Immature natural killer cell (primary cell): ENCODE data around the gene DDX52. TPM values are rescaled to one million over a fixed set of nuclear protein-coding genes. Genes with fewer than 3 reads are reported as not detected.
A peak's percentile ranks its signal among the peaks of the same experiment; 100 is the strongest.

ENCODE experiments used
- DNase-seq, 3 donors: peaks; one replicate each; pipeline ENCODE4 v3.0.0; 2022; ENCODE audit warnings: mixed read lengths in 1 of 3
- H3K27ac Mint-ChIP-seq, 6 donors: one replicate each; pipeline ENCODE4 v1.8.0; 2020; ENCODE audit warnings: mixed read lengths in 6 of 6, mild to moderate bottlenecking in 5 of 6, inconsistent platforms in 4 of 6, moderate library complexity in 3 of 6
- H3K27me3 Mint-ChIP-seq, 3 donors: one replicate each; pipeline ENCODE4 v1.8.0; 2020 to 2021; ENCODE audit warnings: low read depth in 3 of 3, mild to moderate bottlenecking in 3 of 3, mixed read lengths in 3 of 3, moderate library complexity in 3 of 3, inconsistent platforms in 1 of 3
- H3K36me3 Mint-ChIP-seq, 3 donors: one replicate each; pipeline ENCODE4 v1.8.0; 2020; ENCODE audit warnings: mixed read lengths in 3 of 3, inconsistent platforms in 2 of 3, mild to moderate bottlenecking in 2 of 3
- H3K4me1 Mint-ChIP-seq, 2 donors: one replicate each; pipeline ENCODE4 v1.8.0; 2020; ENCODE audit warnings: inconsistent platforms in 2 of 2, mild to moderate bottlenecking in 2 of 2, mixed read lengths in 2 of 2, moderate library complexity in 1 of 2
- H3K4me3 Mint-ChIP-seq, 5 donors: one replicate each; pipeline ENCODE4 v1.8.0; 2020; ENCODE audit warnings: mild to moderate bottlenecking in 5 of 5, mixed read lengths in 5 of 5, inconsistent platforms in 3 of 5, moderate library complexity in 3 of 5
- H3K9me3 Mint-ChIP-seq, 6 donors: one replicate each; pipeline ENCODE4 v1.8.0; 2020; ENCODE audit warnings: mild to moderate bottlenecking in 6 of 6, mixed read lengths in 6 of 6, inconsistent platforms in 4 of 6, moderate library complexity in 3 of 6
- polyA plus RNA-seq, 3 donors: library from polyadenylated mRNA; unstranded; fragments of 300-500 nt; fragmentation: Illumina TruSeq; gene quantifications; one replicate each; pipeline ENCODE4 v1.2.3, GENCODE V29; 2021

Gene DDX52
- polyA plus RNA-seq, 3 donors from 2014 or later = 7.9 to 19.3 (median 9.3) TPM

GRCh38 chr17:37598145-37598544 is 45.1 kb downstream of the DDX52 start:
- Mint-ChIP-seq H3K27ac (peak overlapping the region in 5 of 6 donors; percentile 14 to 67 (median 55)), H3K36me3 (peaks cover 14 to 38% (median 22%) of the 10 kb centered on the region in 3 donors), H3K9me3 (no peaks in the 10 kb centered on the region), H3K27me3 (no peaks in the 10 kb centered on the region), H3K4me3 (no peak overlapping the region), H3K4me1 (peaks cover 36 to 69% of the 10 kb centered on the region in 2 donors)
- no peak for DNase-seq

GRCh38 chr17:37592291-37592690 is 51.0 kb downstream of the DDX52 start:
- Mint-ChIP-seq H3K27me3 (no peaks in the 10 kb centered on the region), H3K9me3 (no peaks in the 10 kb centered on the region), H3K36me3 (peaks cover 7 to 26% (median 12%) of the 10 kb centered on the region in 3 donors), H3K4me3 (no peak overlapping the region), H3K4me1 (peaks cover 55 to 78% of the 10 kb centered on the region in 2 donors), H3K27ac (peak overlapping the region in 5 of 6 donors; percentile 13 to 48 (median 24))
- no peak for DNase-seq

DNA sequence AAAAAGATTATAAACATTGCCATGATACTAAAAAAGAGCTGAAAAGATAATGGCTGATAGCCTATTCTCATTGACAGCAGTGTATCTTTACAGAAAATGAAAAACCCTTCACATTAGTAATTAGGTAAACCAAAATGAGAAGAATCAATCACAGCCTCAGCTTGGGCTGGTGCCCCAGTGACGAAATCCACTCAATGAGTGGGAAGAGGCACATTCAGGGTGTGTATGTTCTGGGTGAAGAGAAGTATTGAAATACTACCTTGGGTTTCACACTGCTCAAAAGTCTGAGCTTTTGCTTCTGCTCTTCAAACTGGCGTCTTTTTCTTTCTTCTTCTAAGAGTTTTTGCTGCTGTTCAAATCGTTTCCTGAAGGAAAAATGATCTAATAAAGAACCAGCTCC is 58.2 kb downstream of the DDX52 start:
- no peak for DNase-seq
- Mint-ChIP-seq H3K9me3 (no peaks in the 10 kb centered on the region), H3K4me3 (no peak overlapping the region), H3K36me3 (peaks cover 0 to 37% (median 9%) of the 10 kb centered on the region in 3 donors), H3K27me3 (no peaks in the 10 kb centered on the region), H3K4me1 (peaks cover 22 to 46% of the 10 kb centered on the region in 2 donors), H3K27ac (peak overlapping the region in 1 of 6 donors; percentile 29)

GRCh38 chr17:37576281-37576680 is 67.0 kb downstream of the DDX52 start:
- DNase-seq = no peak
- Mint-ChIP-seq H3K27me3 (peaks cover 0 to 2% (median 0%) of the 10 kb centered on the region in 3 donors), H3K4me1 (peaks cover 8 to 36% of the 10 kb centered on the region in 2 donors), H3K36me3 (peaks cover 22 to 47% (median 36%) of the 10 kb centered on the region in 3 donors), H3K4me3 (no peak overlapping the region), H3K9me3 (no peaks in the 10 kb centered on the region), H3K27ac (no peak overlapping the region)

GRCh38 chr17:37574427-37574826 is 68.8 kb downstream of the DDX52 start:
- DNase-seq = no peak
- Mint-ChIP-seq H3K4me3 (no peak overlapping the region), H3K9me3 (no peaks in the 10 kb centered on the region), H3K27me3 (peaks cover 0 to 2% (median 0%) of the 10 kb centered on the region in 3 donors), H3K36me3 (peaks cover 27 to 41% (median 31%) of the 10 kb centered on the region in 3 donors), H3K4me1 (peaks cover 8 to 31% of the 10 kb centered on the region in 2 donors), H3K27ac (peak overlapping the region in 3 of 6 donors; percentile 11 to 33 (median 29))

- DNase-seq = no peak
- Mint-ChIP-seq H3K4me3 (no peak overlapping the region), H3K36me3 (peaks cover 34 to 54% (median 41%) of the 10 kb centered on the region in 3 donors), H3K4me1 (peaks cover 5 to 29% of the 10 kb centered on the region in 2 donors), H3K27me3 (peaks cover 0 to 2% (median 0%) of the 10 kb centered on the region in 3 donors), H3K9me3 (no peaks in the 10 kb centered on the region), H3K27ac (peak overlapping the region in 1 of 6 donors; percentile 53)
These were observed 71.6 kb downstream of the DDX52 start for GRCh38 chr17:37571674-37572073.

GRCh38 chr17:37570527-37571093 is 72.6 kb downstream of the DDX52 start:
- H3K27me3 Mint-ChIP-seq = peaks cover 0 to 2% (median 0%) of the 10 kb centered on the region in 3 donors
- no peaks in the 10 kb centered on the region for H3K9me3 Mint-ChIP-seq
- H3K4me1 Mint-ChIP-seq = peaks cover 5 to 30% of the 10 kb centered on the region in 2 donors
- H3K36me3 Mint-ChIP-seq = peaks cover 35 to 53% (median 43%) of the 10 kb centered on the region in 3 donors
- no peak overlapping the region for H3K27ac Mint-ChIP-seq
- H3K4me3 Mint-ChIP-seq = no peak overlapping the region
- peak in 1 of 3 donors; percentile 2 for DNase-seq

DNA sequence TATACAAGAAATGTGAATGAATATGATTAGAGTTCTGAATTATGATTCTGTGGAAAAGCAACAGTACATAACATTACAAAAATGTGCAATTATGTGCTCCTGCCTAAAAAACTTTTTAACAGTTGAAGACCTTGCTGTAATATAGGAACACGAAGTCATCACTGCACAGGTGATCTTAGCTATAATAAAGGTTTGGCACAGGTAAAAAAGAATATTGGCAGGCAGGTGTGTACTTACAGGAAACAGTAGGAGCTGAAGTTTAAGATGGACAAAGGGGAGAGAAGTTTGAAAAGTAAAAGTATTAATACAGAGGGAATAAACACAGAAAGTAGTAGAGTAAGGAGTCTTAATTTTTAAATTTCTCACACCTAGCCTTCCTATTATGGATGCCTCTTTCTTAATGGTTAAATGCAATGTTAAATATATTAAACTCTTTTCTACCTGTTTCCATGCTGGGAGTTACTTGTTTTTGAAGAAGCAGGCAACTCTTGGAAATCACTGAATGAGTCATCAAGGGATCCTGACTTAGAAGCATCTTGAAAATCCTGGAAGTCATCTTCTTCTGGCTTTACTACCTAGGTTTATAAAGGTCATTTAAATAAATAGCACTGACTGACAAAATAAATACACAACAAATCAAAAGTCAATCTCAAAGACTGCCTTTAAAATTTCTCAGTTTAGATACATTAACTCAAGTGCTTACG is 74.7 kb downstream of the DDX52 start:
- Mint-ChIP-seq H3K4me3 (no peak overlapping the region), H3K36me3 (peaks cover 27 to 52% (median 36%) of the 10 kb centered on the region in 3 donors), H3K4me1 (peaks cover 3 to 24% of the 10 kb centered on the region in 2 donors), H3K9me3 (no peaks in the 10 kb centered on the region), H3K27ac (peak overlapping the region in 2 of 6 donors; percentile 16 to 83), H3K27me3 (peaks cover 0 to 2% (median 0%) of the 10 kb centered on the region in 3 donors)
- DNase-seq = no peak

- H3K4me3 Mint-ChIP-seq = no peak overlapping the region
- no peak for DNase-seq
- H3K27me3 Mint-ChIP-seq = no peaks in the 10 kb centered on the region
- no peak overlapping the region for H3K27ac Mint-ChIP-seq
- H3K9me3 Mint-ChIP-seq = no peaks in the 10 kb centered on the region
- H3K36me3 Mint-ChIP-seq = peaks cover 27 to 47% (median 32%) of the 10 kb centered on the region in 3 donors
- H3K4me1 Mint-ChIP-seq = peaks cover 3 to 20% of the 10 kb centered on the region in 2 donors
These were observed 75.7 kb downstream of the DDX52 start for GRCh38 chr17:37567538-37567937.

GRCh38 chr17:37567137-37567536 is 76.1 kb downstream of the DDX52 start:
- H3K4me1 Mint-ChIP-seq = peaks cover 3 to 22% of the 10 kb centered on the region in 2 donors
- no peak for DNase-seq
- H3K27ac Mint-ChIP-seq = peak overlapping the region in 2 of 6 donors; percentile 10 to 40
- peaks cover 27 to 48% (median 29%) of the 10 kb centered on the region in 3 donors for H3K36me3 Mint-ChIP-seq
- no peaks in the 10 kb centered on the region for H3K27me3 Mint-ChIP-seq
- H3K9me3 Mint-ChIP-seq = no peaks in the 10 kb centered on the region
- H3K4me3 Mint-ChIP-seq = no peak overlapping the region

- no peaks in the 10 kb centered on the region for H3K9me3 Mint-ChIP-seq
- H3K27me3 Mint-ChIP-seq = no peaks in the 10 kb centered on the region
- no peak overlapping the region for H3K4me3 Mint-ChIP-seq
- peaks cover 3 to 25% of the 10 kb centered on the region in 2 donors for H3K4me1 Mint-ChIP-seq
- H3K36me3 Mint-ChIP-seq = peaks cover 22 to 52% (median 29%) of the 10 kb centered on the region in 3 donors
- DNase-seq = no peak
- H3K27ac Mint-ChIP-seq = peak overlapping the region in 3 of 6 donors; percentile 36 to 88 (median 67)
These were observed 79.0 kb downstream of the DDX52 start for GRCh38 chr17:37564252-37564651.

GRCh38 chr17:37562016-37562745 is 81.1 kb downstream of the DDX52 start:
- peaks cover 17 to 47% (median 32%) of the 10 kb centered on the region in 3 donors for H3K36me3 Mint-ChIP-seq
- H3K27me3 Mint-ChIP-seq = no peaks in the 10 kb centered on the region
- peaks cover 3 to 24% of the 10 kb centered on the region in 2 donors for H3K4me1 Mint-ChIP-seq
- no peaks in the 10 kb centered on the region for H3K9me3 Mint-ChIP-seq
- H3K4me3 Mint-ChIP-seq = no peak overlapping the region
- no peak for DNase-seq
- H3K27ac Mint-ChIP-seq = peak overlapping the region in 3 of 6 donors; percentile 6 to 25 (median 6)
